Fibroblast of lung (primary cell): Measurements from ENCODE around the gene GRK1. TPM values are rescaled to one million over a fixed set of nuclear protein-coding genes. Genes with fewer than 3 reads are reported as not detected.

Experiments
- DNase-seq, 2 donors: peaks; one replicate each; pipeline versions ENCODE4 v3.0.0 to v3.0.0-alpha.2; 2010; ENCODE audit warnings: low read depth in 2 of 2
- H2AFZ ChIP-seq: 2 replicates; pipeline ENCODE4 v1.5.1; 2012; ENCODE audit warnings: low read length, control low read depth, inconsistent platforms
- H3K27ac ChIP-seq: 2 replicates; pipeline ENCODE4 v1.5.1; 2011; ENCODE audit warnings: low read length, control low read depth; ENCODE audit not compliant: insufficient read depth
- H3K27me3 ChIP-seq: 2 replicates; pipeline ENCODE4 v1.5.1; 2011; ENCODE audit warnings: mild to moderate bottlenecking, low read length; ENCODE audit not compliant: control insufficient read depth, insufficient read depth
- H3K36me3 ChIP-seq: 2 replicates; pipeline ENCODE4 v1.5.1; 2011; ENCODE audit warnings: low read length; ENCODE audit not compliant: control insufficient read depth, insufficient read depth
- H3K4me1 ChIP-seq: 2 replicates; pipeline ENCODE4 v1.5.1; 2011; ENCODE audit warnings: low read length; ENCODE audit not compliant: control insufficient read depth, insufficient read depth; ENCODE audit errors: extremely low read depth
- H3K4me2 ChIP-seq: 2 replicates; pipeline ENCODE4 v1.5.1; 2011; ENCODE audit warnings: low read length, control low read depth; ENCODE audit not compliant: insufficient read depth; ENCODE audit errors: extremely low read depth
- H3K4me3 ChIP-seq, 4 experiments: fragments of 200-600 bp in 1 of 4; sonication (generic) in 1 of 4; replicated peaks in 1 of 4; 2 replicates each; pipeline ENCODE4 v1.5.1; 2011 to 2016; ENCODE audit warnings: low read length in 4 of 4, low read depth in 3 of 4, mild to moderate bottlenecking in 3 of 4, control low read depth in 2 of 4, inconsistent platforms in 1 of 4, mixed read lengths in 1 of 4; ENCODE audit not compliant: insufficient read depth in 1 of 4; ENCODE audit errors: control extremely low read depth in 1 of 4
- H3K79me2 ChIP-seq: 2 replicates; pipeline ENCODE4 v1.5.1; 2012; ENCODE audit warnings: mild to moderate bottlenecking, low read length, inconsistent platforms; ENCODE audit not compliant: control insufficient read depth, insufficient read depth
- H3K9ac ChIP-seq: 2 replicates; pipeline ENCODE4 v1.5.1; 2011; ENCODE audit warnings: mild to moderate bottlenecking, low read length, control low read depth; ENCODE audit not compliant: insufficient read depth
- H3K9me3 ChIP-seq: 2 replicates; pipeline ENCODE4 v1.5.1; 2012; ENCODE audit warnings: low read depth, low read length; ENCODE audit not compliant: control insufficient read depth, insufficient read depth
- H4K20me1 ChIP-seq: 2 replicates; pipeline ENCODE4 v1.5.1; 2011; ENCODE audit warnings: low read length; ENCODE audit not compliant: control insufficient read depth, insufficient read depth; ENCODE audit errors: extremely low read depth
- EZH2 ChIP-seq: IDR thresholded peaks from 2 replicates; pipeline ENCODE4 v1.5.1; 2012; ENCODE audit warnings: low read length, control low read depth, mild to moderate bottlenecking; ENCODE audit errors: missing control alignments
- polyA plus RNA-seq, 2 donors: library from polyadenylated mRNA; depleted of rRNA in 1 of 2; stranded (reverse) in 1 of 2; unstranded in 1 of 2; fragments of >200 nt; gene quantifications; 2 replicates each; pipeline ENCODE4 v1.2.1, GENCODE V29; 2011 to 2012; ENCODE audit warnings: missing spikeins in 1 of 2
- total RNA-seq: library from RNA; depleted of rRNA; stranded (reverse); fragments of >200 nt; gene quantifications from 2 replicates; pipeline ENCODE4 v1.2.1, GENCODE V29; 2014
- TF ChIP-seq, protein P1 (sequence below), 2 donors: IDR thresholded peaks in 1 of 2; conservative IDR thresholded peaks in 1 of 2; 1 replicate in 1 of 2; 2 replicates in 1 of 2; pipeline ENCODE4 v1.5.1; 2011 to 2012; ENCODE audit warnings: low read length in 2 of 2, control low read depth in 1 of 2, inconsistent platforms in 1 of 2, low read depth in 1 of 2, mild to moderate bottlenecking in 1 of 2

GRK1 gene
- total and polyA plus RNA-seq, 2 donors (not counting 1 experiment from before 2014, with no cell fraction given) = 0.17 TPM; not detected in 1

GRCh38 chr13:113735194-113735593, 68.2 kb downstream of the GRK1 start:
- Histone ChIP-seq H4K20me1 (no peaks in the 10 kb centered on the region), H2AFZ (no peak overlapping the region), H3K27me3 (peaks cover 3% of the 10 kb centered on the region), H3K4me3 (no peak overlapping the region), H3K4me1 (no peaks in the 10 kb centered on the region), H3K9me3 (peaks cover 1% of the 10 kb centered on the region), H3K36me3 (no peaks in the 10 kb centered on the region), H3K9ac (no peak overlapping the region), H3K27ac (no peak overlapping the region), H3K4me2 (no peak overlapping the region), H3K79me2 (no peaks in the 10 kb centered on the region)
- no peak for TF ChIP-seq EZH2
- TF ChIP-seq, protein P1, sequence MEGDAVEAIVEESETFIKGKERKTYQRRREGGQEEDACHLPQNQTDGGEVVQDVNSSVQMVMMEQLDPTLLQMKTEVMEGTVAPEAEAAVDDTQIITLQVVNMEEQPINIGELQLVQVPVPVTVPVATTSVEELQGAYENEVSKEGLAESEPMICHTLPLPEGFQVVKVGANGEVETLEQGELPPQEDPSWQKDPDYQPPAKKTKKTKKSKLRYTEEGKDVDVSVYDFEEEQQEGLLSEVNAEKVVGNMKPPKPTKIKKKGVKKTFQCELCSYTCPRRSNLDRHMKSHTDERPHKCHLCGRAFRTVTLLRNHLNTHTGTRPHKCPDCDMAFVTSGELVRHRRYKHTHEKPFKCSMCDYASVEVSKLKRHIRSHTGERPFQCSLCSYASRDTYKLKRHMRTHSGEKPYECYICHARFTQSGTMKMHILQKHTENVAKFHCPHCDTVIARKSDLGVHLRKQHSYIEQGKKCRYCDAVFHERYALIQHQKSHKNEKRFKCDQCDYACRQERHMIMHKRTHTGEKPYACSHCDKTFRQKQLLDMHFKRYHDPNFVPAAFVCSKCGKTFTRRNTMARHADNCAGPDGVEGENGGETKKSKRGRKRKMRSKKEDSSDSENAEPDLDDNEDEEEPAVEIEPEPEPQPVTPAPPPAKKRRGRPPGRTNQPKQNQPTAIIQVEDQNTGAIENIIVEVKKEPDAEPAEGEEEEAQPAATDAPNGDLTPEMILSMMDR (conservative IDR thresholded peaks at IDR 0.05 in 1 of 2, IDR thresholded peaks at IDR 0.05 in 1 of 2; ENCODE audit: low read depth in 1 of 2, low read length in 2 of 2) = no peak
- DNase-seq = no peak

GRCh38 chr13:113735750-113736149, 68.7 kb downstream of the GRK1 start:
- no peak for DNase-seq
- H3K27ac ChIP-seq = no peak overlapping the region
- TF ChIP-seq EZH2 = no peak
- TF ChIP-seq, protein P1 (conservative IDR thresholded peaks at IDR 0.05 in 1 of 2, IDR thresholded peaks at IDR 0.05 in 1 of 2; ENCODE audit: low read depth in 1 of 2, low read length in 2 of 2) = no peak

GRCh38 chr13:113736258-113736731, 69.3 kb downstream of the GRK1 start:
- no peaks in the 10 kb centered on the region for H3K36me3 ChIP-seq
- H2AFZ ChIP-seq = no peak overlapping the region
- no peak for TF ChIP-seq EZH2
- TF ChIP-seq, protein P1 (conservative IDR thresholded peaks at IDR 0.05 in 1 of 2, IDR thresholded peaks at IDR 0.05 in 1 of 2; ENCODE audit: low read depth in 1 of 2, low read length in 2 of 2) = no peak
- H3K27ac ChIP-seq = no peak overlapping the region
- H3K4me1 ChIP-seq = no peaks in the 10 kb centered on the region
- no peaks in the 10 kb centered on the region for H3K79me2 ChIP-seq
- peaks cover 1% of the 10 kb centered on the region for H3K9me3 ChIP-seq
- DNase-seq = no peak
- H3K27me3 ChIP-seq = no peaks in the 10 kb centered on the region
- H3K9ac ChIP-seq = no peak overlapping the region
- no peak overlapping the region for H3K4me3 ChIP-seq
- no peaks in the 10 kb centered on the region for H4K20me1 ChIP-seq
- no peak overlapping the region for H3K4me2 ChIP-seq

More at GRCh38 chr13:113735750-113736149, 68.7 kb downstream of the GRK1 start:
- Histone ChIP-seq H3K4me1 (no peaks in the 10 kb centered on the region), H3K79me2 (no peaks in the 10 kb centered on the region), H3K4me2 (no peak overlapping the region), H3K4me3 (no peak overlapping the region), H4K20me1 (no peaks in the 10 kb centered on the region), H3K27me3 (no peaks in the 10 kb centered on the region), H2AFZ (no peak overlapping the region), H3K9me3 (peaks cover 1% of the 10 kb centered on the region), H3K36me3 (no peaks in the 10 kb centered on the region), H3K9ac (no peak overlapping the region)
